HG03565 (cell line): ENCODE measurements around the gene TBC1D22A.

Source experiments
- ATAC-seq: cut with Tn5 transposase; IDR thresholded peaks from one replicate; pipeline ENCODE4 v1.9.1; 2021; ENCODE audit warnings: mild to moderate bottlenecking, moderate library complexity; ENCODE audit not compliant: unreplicated experiment

The TBC1D22A gene

DNA sequence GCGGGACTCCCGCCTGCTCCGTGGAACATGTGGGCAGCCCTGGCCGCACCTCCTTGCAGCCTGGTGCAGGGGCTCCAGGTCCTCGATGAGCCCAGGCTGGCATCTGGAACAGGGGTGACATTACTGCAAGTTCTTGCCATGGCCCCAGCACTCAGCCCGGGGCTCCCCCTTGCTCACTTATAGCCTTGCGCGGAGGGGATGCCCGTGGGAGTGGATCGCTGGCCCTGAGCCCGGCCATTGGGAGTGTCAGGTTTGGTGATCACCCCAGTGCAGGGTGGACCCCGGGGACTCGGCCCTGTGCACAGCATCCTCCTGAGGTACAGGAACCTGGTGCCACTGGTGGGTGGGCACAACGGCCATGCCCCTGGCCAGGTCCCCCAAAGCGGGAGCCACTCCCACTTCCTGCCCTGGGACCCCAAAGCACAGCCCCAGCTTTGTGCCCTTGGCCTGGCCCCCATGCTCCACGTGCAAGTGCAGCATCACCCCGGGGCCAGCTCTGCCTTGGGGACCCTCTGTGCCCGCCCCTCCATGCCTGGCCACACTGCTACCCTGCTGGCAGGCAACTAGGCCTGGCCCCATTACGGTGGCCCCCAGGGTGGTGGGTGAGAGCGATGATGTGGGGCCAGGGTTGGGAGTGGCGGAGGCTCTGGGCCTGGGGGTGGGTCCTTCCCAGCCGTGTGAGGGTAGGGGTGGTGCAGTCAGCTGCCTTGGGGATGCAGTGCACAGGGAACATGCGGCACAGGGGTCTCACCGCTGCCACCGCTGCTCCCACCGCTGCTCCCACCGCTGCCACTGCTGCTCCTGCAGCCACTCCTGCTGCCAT is 439.8 kb downstream of the TBC1D22A start:
- no peak for ATAC-seq

DNA sequence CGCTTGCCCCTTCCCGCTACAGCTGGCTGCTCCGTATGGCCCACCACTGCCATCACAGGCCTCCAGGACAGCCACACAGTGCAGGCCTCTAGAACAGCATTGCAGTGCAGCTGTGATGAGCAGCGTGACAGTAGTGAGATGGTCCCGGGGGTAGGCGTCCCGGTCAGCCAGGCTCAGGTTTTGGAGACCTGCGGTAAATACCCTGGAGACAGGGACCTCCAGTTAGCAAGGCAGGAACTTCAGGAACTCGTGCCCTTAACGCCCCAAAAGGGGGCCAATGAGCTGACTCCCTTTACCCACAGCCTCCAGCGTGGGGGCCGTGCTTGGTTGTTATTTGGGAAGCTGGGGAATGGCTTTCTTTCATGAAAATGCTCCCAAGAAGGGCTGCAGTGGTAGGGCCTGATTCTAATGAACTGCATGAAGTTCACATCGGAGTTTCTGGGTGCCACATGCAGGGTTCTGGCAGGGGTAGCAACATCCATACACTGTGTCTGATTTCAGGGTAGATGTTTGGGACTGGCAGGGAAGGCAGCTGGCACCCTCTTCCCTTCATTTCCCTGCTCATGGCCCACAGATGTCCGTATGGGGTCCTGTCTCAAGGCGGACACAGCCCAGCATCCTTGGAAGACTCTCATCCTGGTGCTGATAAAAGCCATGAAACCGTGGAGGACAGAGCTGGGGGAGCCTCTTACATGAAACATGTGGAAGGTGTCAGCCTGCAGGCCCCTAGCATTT is 440.5 kb downstream of the TBC1D22A start:
- ATAC-seq = no peak

DNA sequence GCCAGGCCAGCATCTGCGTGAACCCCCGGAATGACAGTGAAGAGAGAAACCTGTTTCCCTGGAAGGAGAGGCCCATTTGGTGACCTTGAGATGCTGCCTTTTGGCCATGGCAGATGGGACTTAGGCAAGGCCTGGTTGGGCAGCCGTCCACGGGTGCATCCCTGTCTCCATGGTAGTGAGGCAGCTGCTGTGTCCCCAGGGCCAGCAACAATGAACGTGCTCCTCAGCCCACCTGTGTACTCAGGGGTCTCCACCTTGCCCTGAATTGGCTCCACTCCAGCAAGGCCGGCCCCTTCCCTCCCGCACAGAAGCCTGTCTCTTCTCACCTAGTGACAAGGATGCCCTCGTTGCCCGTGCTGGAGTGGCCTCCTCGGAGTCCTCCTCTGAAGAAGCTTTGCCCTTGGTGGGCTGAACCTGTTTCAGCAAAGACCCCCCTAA is 441.1 kb downstream of the TBC1D22A start:
- no peak for ATAC-seq

DNA sequence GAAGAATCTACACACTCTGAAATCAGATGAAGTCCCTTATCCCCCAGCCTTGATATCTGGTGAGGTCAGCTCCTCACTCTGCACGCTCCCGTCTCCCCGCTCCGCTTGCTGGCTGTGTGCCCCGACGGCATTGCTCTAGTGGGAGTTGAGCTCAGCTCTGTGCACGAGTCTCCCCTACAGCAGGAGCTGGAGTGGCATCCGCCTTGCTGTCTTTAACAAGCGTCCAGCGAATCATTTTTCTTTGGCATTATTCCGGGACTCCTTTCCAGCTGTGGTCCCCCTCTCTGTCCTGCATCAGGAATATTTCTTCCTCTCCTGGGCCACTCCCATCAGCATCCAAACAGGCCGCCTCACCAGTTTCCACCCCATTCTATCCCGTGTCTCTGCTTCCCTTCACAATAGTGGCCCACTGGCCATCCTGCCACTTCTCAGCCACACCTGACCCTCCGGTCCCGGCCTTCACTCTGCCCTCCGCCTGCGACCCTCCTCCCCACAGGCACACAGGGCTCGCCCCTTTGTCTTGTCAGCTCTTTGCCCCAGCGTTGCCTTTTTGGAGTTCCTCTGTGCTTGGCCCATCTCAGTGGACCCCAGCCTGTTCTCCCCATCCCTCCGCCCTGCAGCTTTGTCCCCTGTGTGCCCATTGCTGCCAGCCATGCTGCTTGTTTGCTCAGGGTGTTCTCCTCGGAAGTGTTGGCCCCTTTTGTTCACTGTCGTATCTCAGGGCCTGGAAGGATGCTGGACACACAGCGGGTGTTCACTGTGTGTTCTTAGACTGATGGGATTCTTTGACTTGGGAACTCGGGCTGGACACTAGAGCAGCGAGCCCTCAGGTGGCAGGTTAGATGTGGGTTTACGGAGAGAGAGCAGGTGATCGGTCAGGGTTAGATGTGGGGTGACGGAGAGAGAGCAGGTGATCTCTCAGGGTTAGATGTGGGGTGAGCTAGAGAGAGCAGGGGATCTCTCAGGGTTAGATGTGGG is 441.8 kb downstream of the TBC1D22A start:
- no peak for ATAC-seq

DNA sequence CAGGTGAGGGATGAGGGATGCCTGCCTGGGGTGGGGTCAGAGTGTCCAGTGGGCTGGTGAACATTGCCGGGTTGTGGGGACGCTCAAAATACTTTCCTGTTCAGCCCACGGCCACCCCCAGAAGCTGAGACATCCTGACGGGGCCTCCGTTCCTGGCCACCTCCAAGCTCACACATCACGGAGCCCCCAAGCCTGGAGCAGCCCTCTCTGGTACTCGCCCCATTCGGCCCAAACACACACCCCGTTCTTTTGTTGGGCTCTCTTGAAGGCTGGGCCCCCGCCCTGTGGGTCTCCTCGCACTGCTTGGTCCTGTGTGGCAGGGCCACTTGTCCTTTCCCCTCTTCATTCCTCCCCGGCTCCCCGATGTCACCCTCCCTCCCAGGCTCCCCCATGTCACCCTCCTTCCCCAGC is 442.6 kb downstream of the TBC1D22A start:
- no peak for ATAC-seq

DNA sequence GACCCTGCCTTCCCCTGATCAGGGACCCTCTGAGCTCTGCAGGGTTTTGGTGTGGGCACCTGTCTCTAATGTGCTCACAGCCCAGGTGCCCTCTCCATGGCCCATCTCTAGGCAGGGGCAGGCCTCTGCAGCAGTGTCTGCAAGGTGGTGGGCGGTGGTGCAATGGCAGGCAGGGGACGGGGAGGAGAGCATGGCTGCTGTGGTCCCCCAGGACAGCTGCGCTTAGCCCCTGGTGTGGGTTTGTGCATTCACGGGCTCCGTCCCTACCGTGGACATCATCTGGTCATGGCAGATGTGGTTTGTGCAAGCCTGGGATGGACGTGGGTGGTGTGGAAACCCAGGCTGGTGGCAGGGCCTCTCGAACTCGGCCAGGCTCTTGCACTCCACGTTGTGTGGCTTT is 443.1 kb downstream of the TBC1D22A start:
- no peak for ATAC-seq

DNA sequence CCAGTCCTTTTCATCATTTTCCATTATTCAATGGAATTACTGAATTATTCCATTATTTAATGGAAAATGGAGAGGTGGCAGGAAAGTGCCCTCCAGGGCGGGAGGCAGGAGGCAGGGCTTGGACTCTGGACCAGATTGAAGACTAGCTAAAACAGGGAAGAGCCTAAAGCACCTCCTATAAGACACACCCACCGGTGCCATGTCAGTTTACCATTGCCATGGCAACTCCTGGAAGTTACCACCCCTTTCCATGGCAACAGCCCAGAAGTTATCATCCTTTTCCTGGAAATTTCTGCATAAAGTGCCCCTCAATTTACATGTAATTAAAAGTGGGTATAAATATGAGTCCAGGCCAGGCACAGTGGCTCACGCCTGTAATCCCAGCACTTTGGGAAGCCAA is 443.7 kb downstream of the TBC1D22A start:
- ATAC-seq = no peak

DNA sequence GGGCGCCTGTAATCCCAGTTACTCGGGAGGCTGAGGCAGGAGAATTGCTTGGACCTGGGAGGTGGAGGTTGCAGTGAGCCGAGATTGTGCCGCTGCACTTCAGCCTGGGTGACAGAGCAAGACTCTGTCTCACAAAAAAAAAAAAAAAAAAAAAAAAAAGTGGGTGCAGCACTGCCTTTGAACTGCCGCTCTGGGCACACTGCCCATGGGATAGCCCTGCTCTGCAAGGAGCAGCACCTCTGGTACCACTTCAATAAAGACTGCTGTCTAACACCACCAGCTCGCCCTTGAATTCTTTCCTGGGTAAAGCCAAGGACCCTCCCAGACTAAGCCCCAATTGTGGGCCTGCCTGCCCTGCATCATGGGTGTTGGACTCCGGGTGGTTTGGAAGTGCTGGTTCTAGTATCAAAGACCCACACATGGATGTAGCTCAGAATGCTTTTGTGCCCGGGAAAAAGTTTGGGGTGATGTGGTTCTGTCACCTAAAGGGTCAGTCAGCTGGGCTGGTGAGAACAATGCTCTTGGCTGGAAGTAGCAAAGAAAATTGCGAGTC is 444.3 kb downstream of the TBC1D22A start:
- ATAC-seq = no peak

DNA sequence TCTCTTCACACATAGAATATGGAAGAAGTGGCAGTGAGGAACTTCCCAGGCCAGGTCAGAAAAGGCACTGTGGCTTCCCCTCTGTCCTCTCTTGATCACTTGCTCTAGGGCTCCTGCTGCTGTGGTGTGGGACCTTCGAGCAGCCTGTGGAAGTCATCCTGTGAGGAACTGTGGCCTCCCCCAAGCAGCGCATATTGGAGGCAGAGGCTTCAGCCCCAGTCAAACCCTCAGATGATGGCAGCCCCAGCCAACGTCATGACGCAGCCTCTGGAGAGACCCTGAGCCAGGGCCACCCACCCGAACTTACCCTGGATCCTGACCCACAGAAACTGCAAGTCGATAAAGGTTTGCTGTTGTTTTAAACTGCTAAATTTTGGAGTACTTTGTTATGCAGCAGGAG is 444.9 kb downstream of the TBC1D22A start:
- no peak for ATAC-seq

DNA sequence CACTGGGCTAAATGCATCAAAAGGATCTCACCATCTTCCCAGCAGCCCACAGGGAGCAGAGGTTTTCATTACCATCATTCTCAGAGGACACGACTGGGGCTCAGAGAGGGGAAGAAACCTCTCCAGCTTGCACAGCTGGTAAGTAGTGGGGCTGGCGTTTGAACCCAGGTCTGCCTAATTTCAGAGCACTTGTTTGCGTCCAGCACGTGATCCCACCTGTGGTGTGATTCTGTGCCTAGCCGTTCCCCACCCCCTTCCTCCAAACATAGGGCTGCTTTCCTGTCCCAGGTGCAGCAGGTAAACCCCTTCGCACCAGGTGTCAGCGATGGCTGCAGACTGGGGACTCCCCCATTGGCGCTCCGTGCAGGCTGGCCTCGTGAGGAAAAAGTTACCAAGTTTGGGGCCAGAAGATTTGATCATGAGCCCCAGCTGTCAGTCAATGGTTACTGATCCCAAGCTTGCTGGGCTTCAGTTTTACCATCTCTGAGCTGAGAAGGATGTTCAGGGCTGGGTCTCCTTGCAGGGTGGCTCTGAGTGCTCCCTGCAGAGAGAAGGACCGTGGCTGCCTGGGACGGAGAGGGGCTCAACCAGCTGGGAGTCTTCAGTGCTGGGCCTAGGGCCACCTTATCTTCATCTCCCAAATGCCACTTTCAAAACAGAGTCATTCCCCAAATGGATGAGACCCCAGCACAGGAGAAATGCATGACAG is 445.6 kb downstream of the TBC1D22A start:
- no peak for ATAC-seq

DNA sequence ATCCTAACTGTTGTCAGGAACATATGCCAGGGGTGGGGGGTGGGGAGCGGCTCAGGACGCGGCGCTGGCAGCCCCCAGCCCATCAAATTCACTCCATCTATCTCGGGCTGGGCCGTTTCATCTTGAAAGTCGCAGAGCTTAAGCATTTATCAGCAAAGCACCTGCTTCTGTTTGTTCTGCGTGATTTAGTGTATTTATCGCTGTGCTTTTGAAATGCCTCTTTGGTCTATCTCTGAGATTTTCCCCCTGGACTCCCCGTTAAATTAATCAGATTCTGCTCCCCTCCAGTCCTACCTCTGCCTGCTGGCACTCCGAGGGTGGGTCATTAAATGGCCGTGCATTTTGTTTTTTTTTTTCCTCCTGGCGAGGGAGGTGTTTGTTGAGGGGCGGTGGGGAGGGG is 446.2 kb downstream of the TBC1D22A start:
- no peak for ATAC-seq

DNA sequence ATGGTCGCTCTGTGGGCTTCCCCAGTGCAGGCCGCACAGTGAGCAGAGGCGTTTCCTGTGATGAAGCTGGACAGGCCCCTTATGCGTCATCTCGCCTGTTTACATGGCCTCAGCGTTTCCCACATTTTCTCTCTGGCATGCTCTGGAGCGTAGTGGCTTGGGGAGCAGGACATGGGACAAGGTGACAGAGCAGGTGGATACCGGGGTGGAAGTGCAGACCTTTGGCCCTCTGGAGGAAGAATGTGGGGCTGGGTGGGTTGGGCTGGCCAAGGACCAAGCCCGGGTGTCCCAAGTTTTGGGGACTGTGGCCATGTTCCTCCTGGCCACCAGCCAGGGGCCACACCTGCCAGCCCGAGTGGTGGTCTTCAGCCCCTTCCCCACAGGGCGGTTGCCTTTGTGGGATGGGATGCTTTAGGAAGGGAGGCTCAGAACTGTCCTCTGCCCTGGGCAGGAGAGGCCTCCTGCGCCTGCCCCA is 446.6 kb downstream of the TBC1D22A start:
- no peak for ATAC-seq

DNA sequence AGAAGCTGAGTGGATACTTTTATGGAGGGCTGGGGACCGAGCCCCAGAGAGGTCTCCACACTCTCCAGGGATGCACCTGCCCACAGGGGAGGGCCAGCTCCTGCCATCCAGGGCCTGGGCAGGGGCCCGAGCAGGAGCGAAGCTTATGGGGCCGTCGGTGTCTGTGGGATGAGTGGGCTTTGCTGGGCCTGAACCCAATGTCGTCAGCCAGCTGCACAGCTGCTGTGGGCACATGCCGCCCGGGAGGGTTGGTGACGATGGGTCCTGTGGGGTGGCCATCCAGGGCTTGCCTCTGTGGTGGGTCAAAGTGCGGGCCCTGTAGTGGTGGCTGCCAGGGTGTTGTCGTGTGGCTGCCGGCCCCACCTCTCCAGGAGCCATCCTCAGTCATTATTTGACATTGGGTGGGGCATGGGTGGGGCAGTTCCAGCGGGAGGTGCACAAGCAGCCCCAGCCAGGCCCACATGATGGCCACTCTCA is 447.1 kb downstream of the TBC1D22A start:
- ATAC-seq = no peak

DNA sequence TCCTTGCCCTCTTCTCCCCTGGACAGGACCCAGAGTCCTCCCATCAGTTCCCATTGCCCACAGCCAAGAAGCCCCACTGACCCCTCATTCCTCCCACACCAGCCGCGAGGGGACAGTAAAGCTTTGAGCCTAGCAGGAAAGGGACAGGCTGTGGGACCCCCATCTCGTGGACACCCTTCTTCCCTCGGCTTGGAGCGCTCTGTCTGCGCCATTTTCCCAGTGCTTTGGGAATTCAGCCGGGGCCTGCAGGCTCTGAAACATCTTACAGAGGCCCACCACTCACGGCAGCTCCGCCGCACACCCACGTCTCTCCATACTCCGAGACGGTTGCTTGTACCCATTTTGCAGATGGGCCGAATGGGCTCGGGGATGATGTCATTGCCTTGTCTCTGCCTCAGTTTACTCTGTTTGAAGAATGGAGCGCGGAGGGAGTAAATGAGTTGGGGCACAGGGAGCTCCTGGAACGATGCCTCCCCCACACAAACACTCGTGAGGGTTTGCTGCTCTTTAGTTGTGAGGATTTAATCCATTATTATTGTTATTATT is 447.7 kb downstream of the TBC1D22A start:
- no peak for ATAC-seq

DNA sequence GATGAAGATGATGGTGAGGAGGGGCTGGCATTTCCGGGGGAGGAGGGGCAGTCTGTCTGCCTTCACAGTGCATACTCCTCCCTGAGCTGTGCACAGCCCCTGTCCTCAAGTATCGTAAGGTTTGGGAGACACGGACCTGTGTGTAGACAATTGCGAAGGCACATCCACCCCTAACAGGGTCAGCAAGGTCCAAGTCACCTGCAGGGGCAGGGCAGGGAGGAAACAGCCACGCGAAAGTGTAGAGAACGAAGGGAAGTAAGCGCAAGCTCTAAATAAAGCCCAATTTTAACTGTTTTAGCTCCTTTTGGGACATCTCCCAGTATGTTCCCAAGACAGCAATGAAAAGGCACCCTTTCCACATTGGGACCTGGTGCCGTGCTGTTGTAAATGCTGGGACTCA is 448.2 kb downstream of the TBC1D22A start:
- no peak for ATAC-seq

DNA sequence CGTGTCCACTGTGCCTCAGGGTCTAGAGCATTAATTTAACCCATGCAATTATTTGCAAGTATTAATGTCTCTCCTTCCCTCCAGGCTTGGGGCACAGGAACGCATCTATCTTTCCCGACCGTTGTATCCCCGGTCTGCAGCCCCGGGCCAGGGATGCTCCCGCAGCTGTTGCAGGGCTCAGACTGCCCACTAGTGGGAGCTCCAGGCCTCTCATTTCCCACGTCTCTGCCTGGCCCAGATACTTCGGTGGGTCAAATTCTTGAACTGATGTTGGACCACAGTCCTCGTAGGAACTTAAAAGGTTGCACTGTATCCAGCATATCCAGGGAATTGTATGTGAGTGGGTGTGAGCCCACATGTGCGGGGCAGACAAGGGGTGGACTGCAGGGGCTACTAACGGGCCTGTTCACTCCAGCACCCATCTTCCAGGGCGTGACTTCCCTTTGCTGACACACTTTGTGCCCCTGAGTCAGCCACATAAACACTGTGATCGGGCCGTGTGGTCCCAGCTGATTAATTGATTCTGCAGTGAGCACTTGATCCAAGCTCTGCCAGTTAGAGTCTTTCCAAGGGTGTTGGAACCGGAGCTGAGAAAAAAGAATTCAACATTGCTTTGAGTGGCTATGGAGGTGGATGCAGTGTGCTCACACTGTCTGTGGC is 451.3 kb downstream of the TBC1D22A start:
- no peak for ATAC-seq

DNA sequence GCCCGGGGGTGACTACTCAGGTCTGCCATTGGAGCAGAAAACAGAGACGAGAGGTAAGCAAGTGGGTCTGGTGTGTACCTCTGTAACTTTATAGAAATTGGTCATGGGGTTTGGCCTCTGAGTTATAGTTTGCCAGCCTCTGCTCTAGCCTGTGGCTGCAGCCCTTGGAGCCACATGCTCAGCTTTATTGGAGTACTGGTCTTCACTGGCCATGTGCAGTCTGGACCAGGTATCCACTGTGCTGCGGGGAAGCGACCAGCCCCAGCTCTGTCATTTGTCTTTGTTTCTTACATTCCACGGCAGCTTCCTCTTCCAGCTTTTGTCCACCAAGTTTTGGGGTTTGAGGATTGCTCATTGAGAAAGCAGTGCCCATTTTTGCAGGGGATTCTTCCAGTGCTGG is 453.4 kb downstream of the TBC1D22A start:
- no peak for ATAC-seq

DNA sequence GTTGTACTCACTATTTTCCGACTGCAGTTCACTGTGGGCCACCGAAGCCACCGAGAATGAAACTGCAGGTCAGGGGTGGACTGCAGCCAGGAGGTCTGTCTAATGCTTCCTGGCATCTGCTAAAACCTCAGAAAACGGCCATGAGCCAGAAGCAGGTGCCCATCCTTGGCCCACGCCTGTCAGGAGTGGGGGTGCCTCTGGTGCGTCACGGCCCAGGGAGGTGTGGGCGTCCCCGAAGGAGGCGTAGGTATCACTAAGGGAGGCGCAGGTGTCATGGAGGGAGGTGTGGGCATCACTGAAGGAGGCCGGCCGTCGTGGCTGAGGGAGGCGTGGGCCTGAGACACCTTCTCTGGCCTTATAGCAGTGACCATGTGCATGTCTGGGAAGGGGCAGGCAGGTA is 456.2 kb downstream of the TBC1D22A start:
- no peak for ATAC-seq

DNA sequence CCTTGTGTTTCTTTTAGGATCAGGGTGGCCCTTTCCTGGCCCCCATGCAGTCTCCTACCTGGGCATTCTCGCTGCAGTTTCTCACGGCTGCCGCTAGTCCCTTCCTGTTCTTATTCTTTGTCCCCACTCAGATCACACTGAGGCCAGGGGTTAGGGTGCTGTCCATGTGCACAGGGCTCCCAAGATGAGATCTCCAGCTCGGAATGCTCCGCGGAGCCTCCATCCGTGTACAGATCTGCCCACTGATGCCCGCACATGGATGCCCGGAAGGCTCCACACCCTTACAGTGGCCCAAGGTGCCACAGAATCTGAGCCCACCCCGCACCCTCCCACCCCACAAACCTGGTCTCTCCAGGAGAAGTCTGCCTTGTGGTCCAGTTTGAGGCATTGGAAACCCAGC is 457.3 kb downstream of the TBC1D22A start:
- no peak for ATAC-seq
